Tibial artery (tissue), 4 donors: Measurements from ENCODE around the gene SORBS2.
A peak's percentile ranks its signal among the peaks of the same experiment; 100 is the strongest.

Experiments
- DNase-seq, 2 donors: peaks; one replicate each; pipeline ENCODE4 v3.0.0-alpha.2; 2019
- H3K27ac ChIP-seq, 2 donors: fragments of 200-600 bp; sonication (generic) in 1 of 2; 1 replicate in 1 of 2; 2 replicates in 1 of 2; pipeline ENCODE4 v1.5.1; 2018 to 2019; ENCODE audit warnings: mild to moderate bottlenecking in 1 of 2
- H3K27me3 ChIP-seq, 2 donors: fragments of 200-600 bp; sonication (generic) in 1 of 2; one replicate each; pipeline versions ENCODE4 v1.5.1 to v1.6.0; 2016 to 2019
- H3K36me3 ChIP-seq, 3 donors: fragments of 200-600 bp; sonication (generic) in 2 of 3; one replicate each; pipeline ENCODE4 v1.5.1; 2016 to 2019; ENCODE audit warnings: mild to moderate bottlenecking in 2 of 3
- H3K4me1 ChIP-seq, 4 donors: fragments of 200-600 bp; sonication (generic) in 2 of 4; 1 replicate in 3 of 4; 2 replicates in 1 of 4; pipeline ENCODE4 v1.5.1; 2016 to 2019
- H3K4me3 ChIP-seq, 2 donors: fragments of 200-600 bp; sonication (generic) in 1 of 2; 1 replicate in 1 of 2; 2 replicates in 1 of 2; pipeline ENCODE4 v1.5.1; 2018 to 2019; ENCODE audit warnings: mild to moderate bottlenecking in 2 of 2
- H3K9me3 ChIP-seq, 3 donors: fragments of 200-600 bp; sonication (generic) in 1 of 3; one replicate each; pipeline ENCODE4 v1.5.1; 2016 to 2019
- intact Hi-C: fragments of 100-400 bp; cut with DNase I; formaldehyde crosslinking; loops from one replicate; pipeline ENCODE4 v1.15.0; 2023; ENCODE audit warnings: low total_unique reads
- TF ChIP-seq, protein P1 (sequence below), 2 experiments: fragments of 200-600 bp in 1 of 2; fragments of 450-650 bp in 1 of 2; IDR thresholded peaks; one replicate each; pipeline ENCODE4 v1.5.1; 2017 to 2019; ENCODE audit warnings: antibody characterized with exemption in 2 of 2, mild to moderate bottlenecking in 1 of 2, moderate library complexity in 1 of 2

SORBS2 gene

GRCh38 chr4:185780472-185780871 lies 31.5 kb downstream of the SORBS2 start:
- intact Hi-C loops = loop anchor here (5.0 kb wide), 1 partner anchor 237 kb away; no protein-coding TSS in a partner anchor
- no peak for DNase-seq
- no peak overlapping the region for H3K27ac ChIP-seq
- H3K27me3 ChIP-seq = no peaks in the 10 kb centered on the region
- H3K36me3 ChIP-seq = no peaks in the 10 kb centered on the region
- peaks cover 0 to 19% (median 3%) of the 10 kb centered on the region in 4 donors for H3K4me1 ChIP-seq
- TF ChIP-seq, protein P1, sequence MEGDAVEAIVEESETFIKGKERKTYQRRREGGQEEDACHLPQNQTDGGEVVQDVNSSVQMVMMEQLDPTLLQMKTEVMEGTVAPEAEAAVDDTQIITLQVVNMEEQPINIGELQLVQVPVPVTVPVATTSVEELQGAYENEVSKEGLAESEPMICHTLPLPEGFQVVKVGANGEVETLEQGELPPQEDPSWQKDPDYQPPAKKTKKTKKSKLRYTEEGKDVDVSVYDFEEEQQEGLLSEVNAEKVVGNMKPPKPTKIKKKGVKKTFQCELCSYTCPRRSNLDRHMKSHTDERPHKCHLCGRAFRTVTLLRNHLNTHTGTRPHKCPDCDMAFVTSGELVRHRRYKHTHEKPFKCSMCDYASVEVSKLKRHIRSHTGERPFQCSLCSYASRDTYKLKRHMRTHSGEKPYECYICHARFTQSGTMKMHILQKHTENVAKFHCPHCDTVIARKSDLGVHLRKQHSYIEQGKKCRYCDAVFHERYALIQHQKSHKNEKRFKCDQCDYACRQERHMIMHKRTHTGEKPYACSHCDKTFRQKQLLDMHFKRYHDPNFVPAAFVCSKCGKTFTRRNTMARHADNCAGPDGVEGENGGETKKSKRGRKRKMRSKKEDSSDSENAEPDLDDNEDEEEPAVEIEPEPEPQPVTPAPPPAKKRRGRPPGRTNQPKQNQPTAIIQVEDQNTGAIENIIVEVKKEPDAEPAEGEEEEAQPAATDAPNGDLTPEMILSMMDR (IDR thresholded peaks at IDR 0.05) = no peak
- H3K4me3 ChIP-seq = no peak overlapping the region
- H3K9me3 ChIP-seq = no peaks in the 10 kb centered on the region

DNA sequence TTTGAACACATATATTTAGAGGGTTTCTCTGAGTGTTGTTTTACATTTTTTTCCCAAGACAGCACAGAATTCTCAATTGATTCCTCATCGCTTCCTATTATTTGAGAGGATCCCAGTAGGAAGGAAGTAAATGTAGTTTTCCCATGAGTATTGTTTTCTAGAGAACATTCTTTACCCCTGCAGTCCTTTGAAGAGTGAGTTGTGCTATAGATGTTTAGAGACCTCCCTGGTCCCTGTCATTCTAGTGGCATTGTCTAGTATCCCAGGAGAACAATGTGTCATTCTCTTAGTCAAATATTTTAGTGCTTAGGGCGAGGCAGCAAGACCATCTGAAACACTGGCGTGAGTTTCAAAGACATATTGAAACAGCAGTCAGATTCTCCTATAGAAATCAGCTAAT lies 32.5 kb downstream of the SORBS2 start:
- TF ChIP-seq, protein P1 (IDR thresholded peaks at IDR 0.05) = no peak
- peaks cover 0 to 19% (median 3%) of the 10 kb centered on the region in 4 donors for H3K4me1 ChIP-seq
- H3K27me3 ChIP-seq = no peaks in the 10 kb centered on the region
- no peak overlapping the region for H3K4me3 ChIP-seq
- H3K36me3 ChIP-seq = no peaks in the 10 kb centered on the region
- no peak for DNase-seq
- no peaks in the 10 kb centered on the region for H3K9me3 ChIP-seq
- peak overlapping the region in 1 of 2 donors; percentile 10 for H3K27ac ChIP-seq
- intact Hi-C loops = loop anchor here (10.0 kb wide), 2 partner anchors 75 to 125 kb away; no protein-coding TSS in a partner anchor

- no peaks in the 10 kb centered on the region for H3K9me3 ChIP-seq
- TF ChIP-seq, protein P1 (IDR thresholded peaks at IDR 0.05) = no peak
- H3K4me3 ChIP-seq = no peak overlapping the region
- intact Hi-C loops = loop anchor here (10.0 kb wide), 2 partner anchors 74 to 124 kb away; no protein-coding TSS in a partner anchor
- peaks cover 0 to 17% (median 3%) of the 10 kb centered on the region in 4 donors for H3K4me1 ChIP-seq
- H3K36me3 ChIP-seq = no peaks in the 10 kb centered on the region
- peak overlapping the region in 1 of 2 donors; percentile 10 for H3K27ac ChIP-seq
- no peak for DNase-seq
- H3K27me3 ChIP-seq = no peaks in the 10 kb centered on the region
Measured at GRCh38 chr4:185778307-185778706, 33.7 kb downstream of the SORBS2 start.

- intact Hi-C loops = loop anchor here (10.0 kb wide), 2 partner anchors 71 to 121 kb away; no protein-coding TSS in a partner anchor
- DNase-seq = no peak
- H3K4me1 ChIP-seq = peaks cover 0 to 31% (median 3%) of the 10 kb centered on the region in 4 donors
- TF ChIP-seq, protein P1 (IDR thresholded peaks at IDR 0.05) = no peak
- peak overlapping the region; percentile 61 for H3K4me3 ChIP-seq
- H3K9me3 ChIP-seq = no peaks in the 10 kb centered on the region
- no peaks in the 10 kb centered on the region for H3K36me3 ChIP-seq
- H3K27ac ChIP-seq = peak overlapping the region; percentile 89 to 96
- H3K27me3 ChIP-seq = no peaks in the 10 kb centered on the region
Measured at GRCh38 chr4:185775792-185776555, 36.0 kb downstream of the SORBS2 start.

GRCh38 chr4:185774845-185775680 lies 36.9 kb downstream of the SORBS2 start:
- H3K9me3 ChIP-seq = no peaks in the 10 kb centered on the region
- H3K27me3 ChIP-seq = no peaks in the 10 kb centered on the region
- H3K4me1 ChIP-seq = peaks cover 0 to 32% (median 3%) of the 10 kb centered on the region in 4 donors
- peak overlapping the region; percentile 89 to 96 for H3K27ac ChIP-seq
- peak overlapping the region; percentile 61 for H3K4me3 ChIP-seq
- TF ChIP-seq, protein P1 (IDR thresholded peaks at IDR 0.05) = no peak
- no peaks in the 10 kb centered on the region for H3K36me3 ChIP-seq
- intact Hi-C loops = loop anchor here (5.0 to 10.0 kb wide), 4 partner anchors 38 to 252 kb away; no protein-coding TSS in a partner anchor
- peak; percentile 51 to 87 for DNase-seq
